C4-2B (cell line): ENCODE data around the gene COL12A1.

Experiments
- ZFX ChIP-seq: fragments of 450-650 bp; IDR thresholded peaks from 2 replicates; pipeline ENCODE4 v1.6.1; 2017
- TF ChIP-seq, protein P1 (sequence below): fragments of 450-650 bp; conservative IDR thresholded peaks from 2 replicates; pipeline ENCODE4 v1.5.1; 2017; ENCODE audit warnings: mild to moderate bottlenecking

- TF ChIP-seq, protein P1, sequence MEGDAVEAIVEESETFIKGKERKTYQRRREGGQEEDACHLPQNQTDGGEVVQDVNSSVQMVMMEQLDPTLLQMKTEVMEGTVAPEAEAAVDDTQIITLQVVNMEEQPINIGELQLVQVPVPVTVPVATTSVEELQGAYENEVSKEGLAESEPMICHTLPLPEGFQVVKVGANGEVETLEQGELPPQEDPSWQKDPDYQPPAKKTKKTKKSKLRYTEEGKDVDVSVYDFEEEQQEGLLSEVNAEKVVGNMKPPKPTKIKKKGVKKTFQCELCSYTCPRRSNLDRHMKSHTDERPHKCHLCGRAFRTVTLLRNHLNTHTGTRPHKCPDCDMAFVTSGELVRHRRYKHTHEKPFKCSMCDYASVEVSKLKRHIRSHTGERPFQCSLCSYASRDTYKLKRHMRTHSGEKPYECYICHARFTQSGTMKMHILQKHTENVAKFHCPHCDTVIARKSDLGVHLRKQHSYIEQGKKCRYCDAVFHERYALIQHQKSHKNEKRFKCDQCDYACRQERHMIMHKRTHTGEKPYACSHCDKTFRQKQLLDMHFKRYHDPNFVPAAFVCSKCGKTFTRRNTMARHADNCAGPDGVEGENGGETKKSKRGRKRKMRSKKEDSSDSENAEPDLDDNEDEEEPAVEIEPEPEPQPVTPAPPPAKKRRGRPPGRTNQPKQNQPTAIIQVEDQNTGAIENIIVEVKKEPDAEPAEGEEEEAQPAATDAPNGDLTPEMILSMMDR = no peak
- TF ChIP-seq ZFX = no peak
Measured at GRCh38 chr6:75234126-75234865, 28.4 kb upstream of the COL12A1 start.
